HCT116 (cell line): ENCODE results near the gene COMMD4.

Source experiments
- EGR1 ChIP-seq: IDR thresholded peaks from 2 replicates; pipeline ENCODE4 v1.6.1; 2012; ENCODE audit warnings: low read depth
- EZH2 ChIP-seq: fragments of 200-600 bp; sonication (generic); IDR thresholded peaks from 2 replicates; pipeline ENCODE4 v1.6.1; 2017; ENCODE audit warnings: antibody characterized with exemption, mixed run types
- POLR2A ChIP-seq: IDR thresholded peaks from 2 replicates; pipeline ENCODE4 v1.7.0; 2011; ENCODE audit warnings: borderline replicate concordance; ENCODE audit not compliant: insufficient read depth, insufficient read length; ENCODE audit errors: extremely low read depth
- POLR2AphosphoS5 ChIP-seq: IDR thresholded peaks from 2 replicates; pipeline ENCODE4 v1.6.1; 2011; ENCODE audit warnings: mild to moderate bottlenecking, low read depth, low read length, moderate library complexity
- ZNF274 ChIP-seq: fragments of 200-500 bp; sonication (Bioruptor generic); IDR thresholded peaks from 2 replicates; pipeline ENCODE4 v1.6.1; 2014; ENCODE audit warnings: mild to moderate bottlenecking, low read depth, low read length, inconsistent platforms
- TF ChIP-seq, protein P1 (sequence below), 3 experiments: fragments of 200-600 bp in 1 of 3; sonication (generic) in 1 of 3; IDR thresholded peaks in 2 of 3; conservative IDR thresholded peaks in 1 of 3; 2 replicates each; pipeline ENCODE4 v1.5.1; 2012 to 2017; ENCODE audit warnings: low read depth in 2 of 3, low read length in 2 of 3, antibody characterized with exemption in 1 of 3, borderline replicate concordance in 1 of 3, control low read depth in 1 of 3, mild to moderate bottlenecking in 1 of 3, mixed read lengths in 1 of 3, mixed run types in 1 of 3, moderate library complexity in 1 of 3; ENCODE audit not compliant: insufficient read depth in 1 of 3
- TF ChIP-seq, protein P2 (sequence below): IDR thresholded peaks from 2 replicates; pipeline ENCODE4 v1.6.1; 2012; ENCODE audit warnings: low read depth

DNA sequence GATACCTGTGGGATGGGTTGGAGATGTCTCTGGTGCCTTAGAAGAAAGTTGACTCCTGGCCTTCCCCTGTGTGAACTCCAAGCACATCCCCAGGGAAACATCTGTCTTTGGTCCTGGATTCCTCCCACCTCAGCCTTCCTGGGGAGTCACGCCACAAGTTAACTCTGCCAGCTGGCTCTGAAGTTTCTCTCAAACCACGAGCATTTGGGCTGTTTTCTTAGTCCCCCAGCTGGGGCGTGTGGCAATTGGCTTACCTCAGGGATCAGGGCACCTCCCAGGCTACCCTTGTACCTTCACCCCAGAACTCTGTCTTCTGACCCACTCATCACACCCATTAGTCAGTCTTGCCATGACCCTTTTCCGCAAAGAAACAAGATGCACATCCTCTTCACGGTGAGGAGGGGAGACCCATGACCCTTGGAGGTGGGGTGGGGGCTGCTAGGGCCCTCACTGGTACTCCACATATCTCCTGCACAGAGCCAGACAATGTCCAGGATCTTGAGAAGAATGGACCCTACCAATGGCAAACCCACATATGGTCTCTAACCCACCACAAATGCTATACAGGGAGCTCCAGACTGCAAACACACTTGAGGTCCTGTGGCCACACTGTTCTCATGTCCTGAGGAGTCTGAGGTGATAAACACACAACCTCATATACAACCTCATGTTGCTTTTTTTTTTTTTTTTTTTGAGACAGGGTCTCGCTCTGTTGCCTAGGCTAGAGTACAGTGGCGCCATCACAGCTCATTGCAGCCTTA is 14.9 kb downstream of the COMMD4 start:
- TF ChIP-seq POLR2A (no peak), ZNF274 (no peak), EZH2 (no peak), POLR2AphosphoS5 (no peak), EGR1 (no peak)
- TF ChIP-seq, protein P1, sequence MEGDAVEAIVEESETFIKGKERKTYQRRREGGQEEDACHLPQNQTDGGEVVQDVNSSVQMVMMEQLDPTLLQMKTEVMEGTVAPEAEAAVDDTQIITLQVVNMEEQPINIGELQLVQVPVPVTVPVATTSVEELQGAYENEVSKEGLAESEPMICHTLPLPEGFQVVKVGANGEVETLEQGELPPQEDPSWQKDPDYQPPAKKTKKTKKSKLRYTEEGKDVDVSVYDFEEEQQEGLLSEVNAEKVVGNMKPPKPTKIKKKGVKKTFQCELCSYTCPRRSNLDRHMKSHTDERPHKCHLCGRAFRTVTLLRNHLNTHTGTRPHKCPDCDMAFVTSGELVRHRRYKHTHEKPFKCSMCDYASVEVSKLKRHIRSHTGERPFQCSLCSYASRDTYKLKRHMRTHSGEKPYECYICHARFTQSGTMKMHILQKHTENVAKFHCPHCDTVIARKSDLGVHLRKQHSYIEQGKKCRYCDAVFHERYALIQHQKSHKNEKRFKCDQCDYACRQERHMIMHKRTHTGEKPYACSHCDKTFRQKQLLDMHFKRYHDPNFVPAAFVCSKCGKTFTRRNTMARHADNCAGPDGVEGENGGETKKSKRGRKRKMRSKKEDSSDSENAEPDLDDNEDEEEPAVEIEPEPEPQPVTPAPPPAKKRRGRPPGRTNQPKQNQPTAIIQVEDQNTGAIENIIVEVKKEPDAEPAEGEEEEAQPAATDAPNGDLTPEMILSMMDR (IDR thresholded peaks at IDR 0.05 in 2 of 3, conservative IDR thresholded peaks at IDR 0.05 in 1 of 3; ENCODE audit: borderline replicate concordance in 1 of 3, insufficient read depth in 1 of 3, low read depth in 2 of 3, low read length in 2 of 3), result no peak
- TF ChIP-seq, protein P2, sequence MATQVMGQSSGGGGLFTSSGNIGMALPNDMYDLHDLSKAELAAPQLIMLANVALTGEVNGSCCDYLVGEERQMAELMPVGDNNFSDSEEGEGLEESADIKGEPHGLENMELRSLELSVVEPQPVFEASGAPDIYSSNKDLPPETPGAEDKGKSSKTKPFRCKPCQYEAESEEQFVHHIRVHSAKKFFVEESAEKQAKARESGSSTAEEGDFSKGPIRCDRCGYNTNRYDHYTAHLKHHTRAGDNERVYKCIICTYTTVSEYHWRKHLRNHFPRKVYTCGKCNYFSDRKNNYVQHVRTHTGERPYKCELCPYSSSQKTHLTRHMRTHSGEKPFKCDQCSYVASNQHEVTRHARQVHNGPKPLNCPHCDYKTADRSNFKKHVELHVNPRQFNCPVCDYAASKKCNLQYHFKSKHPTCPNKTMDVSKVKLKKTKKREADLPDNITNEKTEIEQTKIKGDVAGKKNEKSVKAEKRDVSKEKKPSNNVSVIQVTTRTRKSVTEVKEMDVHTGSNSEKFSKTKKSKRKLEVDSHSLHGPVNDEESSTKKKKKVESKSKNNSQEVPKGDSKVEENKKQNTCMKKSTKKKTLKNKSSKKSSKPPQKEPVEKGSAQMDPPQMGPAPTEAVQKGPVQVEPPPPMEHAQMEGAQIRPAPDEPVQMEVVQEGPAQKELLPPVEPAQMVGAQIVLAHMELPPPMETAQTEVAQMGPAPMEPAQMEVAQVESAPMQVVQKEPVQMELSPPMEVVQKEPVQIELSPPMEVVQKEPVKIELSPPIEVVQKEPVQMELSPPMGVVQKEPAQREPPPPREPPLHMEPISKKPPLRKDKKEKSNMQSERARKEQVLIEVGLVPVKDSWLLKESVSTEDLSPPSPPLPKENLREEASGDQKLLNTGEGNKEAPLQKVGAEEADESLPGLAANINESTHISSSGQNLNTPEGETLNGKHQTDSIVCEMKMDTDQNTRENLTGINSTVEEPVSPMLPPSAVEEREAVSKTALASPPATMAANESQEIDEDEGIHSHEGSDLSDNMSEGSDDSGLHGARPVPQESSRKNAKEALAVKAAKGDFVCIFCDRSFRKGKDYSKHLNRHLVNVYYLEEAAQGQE, result no peak
